Astrocyte of the cerebellum (primary cell): ENCODE results near the gene PALMD.

Experiments
- DNase-seq: peaks from one replicate; pipeline ENCODE4 v3.0.0-alpha.2; 2011; ENCODE audit warnings: low read depth
- H3K4me3 ChIP-seq: 2 replicates; pipeline ENCODE4 v1.5.1; 2011; ENCODE audit warnings: mild to moderate bottlenecking, low read depth, low read length, moderate library complexity
- CTCF ChIP-seq: IDR thresholded peaks from 2 replicates; pipeline ENCODE4 v1.5.1; 2012; ENCODE audit warnings: low read length, low read depth, moderate library complexity, mild to moderate bottlenecking; ENCODE audit errors: missing control alignments
- in situ Hi-C: cut with HindIII; loops from 2 replicates; pipeline ENCODE4 v1.10.0; 2017; ENCODE audit warnings: low sequenced_read_pairs

Gene PALMD

GRCh38 chr1:99669821-99670220 is 23.9 kb downstream of the PALMD start:
- H3K4me3 ChIP-seq, result no peak overlapping the region
- no peak for DNase-seq
- in situ Hi-C loops, result loop anchor here (5.0 kb wide), 1 partner anchor 58 kb away; no protein-coding TSS in a partner anchor
- TF ChIP-seq CTCF, result no peak

GRCh38 chr1:99670583-99670982 is 24.7 kb downstream of the PALMD start:
- no peak for TF ChIP-seq CTCF
- no peak overlapping the region for H3K4me3 ChIP-seq
- in situ Hi-C loops, result no loop called here
- DNase-seq, result no peak

- no peak for TF ChIP-seq CTCF
- H3K4me3 ChIP-seq, result no peak overlapping the region
- no peak for DNase-seq
- in situ Hi-C loops, result no loop called here
These were observed 26.1 kb downstream of the PALMD start for GRCh38 chr1:99672038-99672437.

GRCh38 chr1:99672530-99673213 is 26.8 kb downstream of the PALMD start:
- no peak for TF ChIP-seq CTCF
- H3K4me3 ChIP-seq, result no peak overlapping the region
- no peak for DNase-seq
- in situ Hi-C loops, result no loop called here

- no peak overlapping the region for H3K4me3 ChIP-seq
- DNase-seq, result no peak
- TF ChIP-seq CTCF, result no peak
- in situ Hi-C loops, result no loop called here
These were observed 27.4 kb downstream of the PALMD start for GRCh38 chr1:99673315-99673714.

GRCh38 chr1:99674115-99675064 is 28.5 kb downstream of the PALMD start:
- no peak for DNase-seq
- no peak for TF ChIP-seq CTCF
- H3K4me3 ChIP-seq, result no peak overlapping the region
- in situ Hi-C loops, result loop anchor here (25.0 kb wide), 1 partner anchor 862 kb away; no protein-coding TSS in a partner anchor
